ENCODE data around the gene EIF4E3.

Gene EIF4E3

DNA sequence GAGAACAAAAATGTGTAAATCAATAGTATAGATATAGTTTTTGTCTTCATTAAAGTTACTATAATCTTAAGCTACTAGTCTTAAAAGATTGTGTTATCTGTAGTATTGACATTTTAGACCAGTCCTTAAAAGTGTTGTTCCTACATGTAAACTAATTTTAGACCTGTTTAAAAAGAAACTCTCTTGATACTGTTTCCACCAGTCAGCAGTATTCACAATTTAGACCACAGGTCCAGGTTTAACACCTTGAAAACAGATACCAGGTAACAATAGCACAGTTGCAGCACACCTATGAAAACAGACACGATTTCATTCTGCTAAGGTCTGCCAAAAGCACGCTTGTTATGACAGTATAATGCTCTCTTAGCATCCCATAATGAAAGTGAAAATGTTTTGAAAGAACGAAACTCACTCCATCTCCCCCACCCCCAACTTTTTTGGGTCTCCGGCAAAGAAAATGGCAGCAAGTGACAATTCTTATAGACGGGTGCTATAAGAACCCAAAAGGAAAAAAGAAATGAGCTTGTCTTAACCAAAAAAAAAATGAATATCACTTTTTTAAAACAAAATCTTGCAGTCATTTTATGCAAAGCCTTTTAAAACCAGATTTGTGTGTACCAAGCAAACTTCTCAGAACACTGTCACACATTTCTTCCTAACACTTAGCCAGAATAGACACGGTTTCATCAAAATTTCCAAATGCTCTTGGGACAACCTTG, 1.6 kb downstream of the EIF4E3 start:
- DNase-seq (ENCODE audit: low read depth in 2 of 2) = no peak

DNA sequence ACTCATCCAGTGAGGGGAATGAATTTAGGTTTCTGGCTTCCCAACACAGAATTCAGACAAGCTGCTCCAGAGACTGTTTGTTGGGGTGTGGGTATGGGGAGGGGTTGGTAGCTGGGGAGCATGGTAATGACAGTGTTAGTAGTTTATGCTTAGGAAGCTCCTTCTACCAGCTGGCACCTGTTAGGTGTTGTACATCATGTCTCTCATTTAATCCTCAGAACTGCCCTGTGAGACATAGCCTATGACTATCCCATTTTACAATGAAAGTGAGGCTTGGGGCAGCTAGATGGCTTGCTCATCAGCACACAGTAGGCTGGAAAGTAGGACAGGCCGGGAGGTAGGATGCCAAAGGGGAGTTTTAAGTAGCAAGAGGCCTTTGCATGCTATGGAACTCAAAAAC, 2.5 kb downstream of the EIF4E3 start:
- DNase-seq (ENCODE audit: low read depth in 2 of 2) = no peak

DNA sequence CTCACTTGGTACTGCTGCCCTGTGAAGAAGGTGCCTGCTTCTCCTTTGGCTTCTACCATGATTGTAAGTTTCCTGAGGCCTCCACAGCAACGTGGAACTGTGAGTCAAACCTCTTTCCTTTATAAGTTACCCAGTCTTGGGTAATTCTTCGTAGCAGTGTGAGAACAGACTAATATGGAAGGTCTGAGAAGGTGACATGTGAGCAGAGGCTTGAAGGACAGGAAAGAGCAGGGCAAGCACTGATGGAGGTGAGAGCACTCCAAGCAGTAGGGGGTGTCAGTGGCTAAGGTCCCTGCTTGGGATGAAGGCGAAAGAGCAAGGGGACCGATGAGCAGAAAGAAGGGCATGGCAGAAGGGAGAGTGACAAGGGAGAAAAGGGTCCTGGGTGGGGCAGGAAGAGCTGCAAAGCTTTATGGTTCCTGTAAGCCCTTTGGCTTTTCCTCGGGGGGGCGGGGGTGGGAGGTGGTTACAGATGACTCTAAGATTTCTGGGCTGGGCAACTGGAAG, 3.5 kb downstream of the EIF4E3 start:
- no peak for DNase-seq (ENCODE audit: low read depth in 2 of 2)

DNA sequence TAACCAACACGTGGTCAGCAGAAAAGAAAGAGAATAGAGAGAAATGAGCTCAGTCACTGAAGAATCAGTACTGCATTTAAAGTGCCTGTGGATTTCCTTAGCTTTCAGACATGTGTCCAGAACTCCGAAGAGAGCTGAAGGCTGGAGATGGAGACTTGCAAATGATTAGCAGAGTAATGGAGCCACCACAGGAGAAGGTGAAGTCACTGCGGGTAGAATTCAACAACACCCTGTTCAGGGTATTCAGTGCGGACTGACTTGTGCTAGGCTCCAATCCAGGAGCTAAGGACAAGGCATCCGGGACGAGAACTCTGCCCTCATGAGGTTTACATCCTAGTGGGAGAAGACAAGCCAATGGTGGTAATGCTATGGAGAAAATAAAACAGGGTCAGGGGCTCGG, 4.2 kb downstream of the EIF4E3 start:
- DNase-seq (ENCODE audit: low read depth in 2 of 2) = no peak

DNA sequence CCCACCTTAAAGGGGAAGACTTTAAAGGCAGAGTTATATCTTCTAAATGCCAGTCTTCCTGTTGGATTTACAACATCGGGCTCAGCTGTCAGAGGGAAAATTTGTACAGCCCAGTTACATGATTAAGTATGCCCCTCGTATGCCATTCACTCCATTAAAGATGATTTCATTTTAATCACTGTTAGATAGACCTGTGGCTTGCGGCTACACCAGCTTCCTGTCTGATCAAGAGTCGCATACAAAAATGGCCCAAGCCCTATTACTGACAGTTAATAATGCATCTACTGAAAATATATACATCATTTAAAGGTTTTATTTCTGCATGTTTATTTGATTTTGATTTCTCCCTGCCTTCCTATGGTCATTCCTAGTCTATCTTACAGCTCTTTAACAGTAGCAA, 7.1 kb downstream of the EIF4E3 start:
- DNase-seq (ENCODE audit: low read depth in 2 of 2) = no peak

DNA sequence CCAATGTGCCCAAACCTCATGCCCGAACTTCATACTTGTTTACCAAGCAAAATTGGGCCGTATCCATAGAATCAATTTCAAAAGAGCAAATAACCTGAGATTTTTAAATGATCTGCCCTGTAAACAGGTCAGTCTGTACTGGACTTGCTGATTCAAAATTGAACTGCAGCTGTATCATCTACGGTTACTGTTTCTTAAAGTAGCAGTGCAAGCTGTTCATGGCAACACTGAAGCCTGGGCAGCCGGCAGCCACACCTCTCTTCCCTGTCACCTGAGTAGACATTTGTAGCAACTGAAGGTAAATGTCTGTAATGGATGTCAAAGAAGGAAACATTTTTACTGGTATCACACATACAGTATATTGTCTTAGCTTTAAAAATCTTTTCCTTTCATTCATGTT, 10.6 kb downstream of the EIF4E3 start:
- no peak for DNase-seq (ENCODE audit: low read depth in 2 of 2)

DNA sequence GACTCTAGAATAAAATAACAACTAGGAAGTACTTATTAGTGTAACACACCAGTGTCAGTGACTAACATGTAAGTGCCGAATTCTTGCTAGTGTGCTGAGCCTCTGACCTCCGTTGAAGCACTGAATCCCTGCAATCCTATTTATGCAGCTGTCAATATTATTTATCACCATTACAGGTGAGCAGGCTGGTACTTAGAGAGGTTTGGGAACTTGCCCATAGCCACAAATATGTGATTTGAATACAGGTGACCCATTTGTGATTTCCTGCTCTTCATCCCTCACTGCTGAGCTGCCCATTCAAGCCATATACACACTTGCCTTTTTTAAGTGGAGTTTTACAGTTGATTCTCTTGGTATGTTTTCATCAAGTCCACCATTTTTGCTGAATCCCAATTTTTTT, 12.2 kb downstream of the EIF4E3 start:
- no peak for DNase-seq (ENCODE audit: low read depth in 2 of 2)

DNA sequence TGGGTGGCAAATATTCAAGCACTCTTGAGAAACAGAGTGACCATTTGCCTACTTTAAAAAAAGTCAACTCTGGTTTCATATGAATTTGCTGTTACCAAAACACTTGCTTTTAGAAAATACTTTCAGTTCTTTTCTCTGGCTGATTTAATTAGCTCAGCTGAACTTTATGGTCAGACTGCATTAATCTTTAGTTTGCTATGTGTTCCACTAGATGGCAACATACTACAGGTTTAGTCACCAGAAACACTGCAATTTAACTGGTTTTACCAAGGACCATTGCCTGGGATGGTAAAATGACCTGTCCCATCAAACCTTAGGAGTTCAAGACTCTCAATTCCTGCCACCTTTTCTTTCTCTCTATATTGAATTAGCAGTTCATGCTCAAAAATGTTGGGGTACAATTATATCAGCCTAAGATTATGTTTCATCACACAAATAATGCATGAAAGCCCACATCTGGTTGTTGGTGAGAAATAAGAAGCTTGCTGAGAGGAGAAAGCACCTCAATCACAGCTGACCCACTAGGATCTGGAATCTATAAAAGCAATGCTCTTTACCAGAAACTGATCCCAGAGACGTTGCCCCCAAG, 14.2 kb downstream of the EIF4E3 start:
- no peak for DNase-seq (ENCODE audit: low read depth in 2 of 2)

DNA sequence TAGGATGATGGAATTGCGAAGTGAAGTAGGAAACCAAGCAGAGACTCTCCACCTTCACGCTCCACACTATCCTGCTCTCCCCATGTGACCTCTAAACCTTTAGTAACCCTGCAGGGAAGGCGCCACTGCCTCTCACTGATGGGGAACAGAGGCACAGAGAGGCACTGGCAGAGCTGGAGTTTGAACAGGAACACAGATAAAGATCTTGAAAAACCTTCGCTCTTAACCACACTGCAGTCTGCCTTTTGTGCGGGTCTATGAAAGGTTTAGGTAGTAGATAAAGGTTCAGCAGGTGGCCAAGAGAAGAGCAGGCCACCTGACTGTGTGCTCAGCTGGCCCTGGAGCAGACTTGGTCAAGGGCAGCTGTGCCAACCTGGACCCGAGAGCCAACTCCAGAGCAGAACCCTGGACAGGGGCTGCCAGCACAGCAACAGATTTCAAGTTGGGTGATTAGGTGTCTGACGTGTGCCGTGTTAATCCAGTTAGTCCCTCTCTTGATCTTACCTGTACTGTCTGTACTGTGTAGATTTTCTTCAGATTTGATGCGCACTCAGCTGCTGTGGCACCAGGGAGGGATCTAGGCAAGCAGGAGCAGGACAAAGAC, 15.2 kb downstream of the EIF4E3 start:
- DNase-seq (ENCODE audit: low read depth in 2 of 2) = no peak

DNA sequence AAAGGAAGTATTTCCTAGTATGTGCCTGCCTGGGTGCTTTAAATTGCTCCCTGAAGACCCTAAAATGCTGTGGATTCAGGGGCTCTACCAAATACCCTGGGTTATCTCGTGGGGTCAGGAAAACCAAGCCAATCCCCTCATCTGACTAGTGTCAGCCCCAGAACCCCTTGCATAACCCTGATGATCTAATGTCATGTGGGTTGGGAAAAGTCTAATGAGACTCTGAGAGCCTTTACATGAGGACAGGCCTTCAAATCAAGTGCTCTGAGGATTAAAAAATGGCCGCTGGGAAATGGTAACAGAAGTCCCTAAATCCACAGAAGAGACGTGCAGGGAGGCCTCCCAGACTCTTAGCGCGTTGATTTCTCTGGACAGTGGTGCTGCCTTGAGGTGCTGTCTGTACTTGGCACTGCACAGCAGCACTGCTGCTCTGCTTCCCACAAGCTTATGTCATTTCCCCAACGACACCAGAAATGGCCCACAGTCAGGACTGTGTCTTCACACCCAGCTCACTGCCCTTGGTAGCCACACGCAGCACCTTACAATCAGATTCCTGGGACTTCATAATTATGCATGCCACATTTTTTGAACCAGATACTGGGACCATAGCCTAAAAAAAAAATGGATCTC, 16.6 kb downstream of the EIF4E3 start:
- DNase-seq (ENCODE audit: low read depth in 2 of 2) = no peak

DNA sequence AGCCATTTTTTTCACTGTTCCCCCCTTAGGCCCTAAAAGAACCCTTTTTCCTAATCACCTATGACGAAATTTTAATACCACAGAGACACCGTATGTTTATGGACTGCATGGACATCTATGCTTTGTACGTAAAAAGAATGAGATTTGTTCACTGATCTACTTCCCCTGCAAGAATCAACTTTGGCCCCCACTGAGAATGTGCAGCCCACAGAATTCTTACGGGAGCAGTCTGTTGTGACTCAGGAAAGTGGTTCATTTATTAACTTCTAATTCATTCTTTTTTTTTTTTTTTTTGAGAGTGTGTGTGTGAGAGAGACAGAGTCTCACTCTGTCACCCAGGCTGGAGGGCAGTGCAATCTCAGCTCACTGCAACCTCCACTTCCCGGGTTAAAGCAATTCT, 17.6 kb downstream of the EIF4E3 start:
- DNase-seq (ENCODE audit: low read depth in 2 of 2) = no peak

DNA sequence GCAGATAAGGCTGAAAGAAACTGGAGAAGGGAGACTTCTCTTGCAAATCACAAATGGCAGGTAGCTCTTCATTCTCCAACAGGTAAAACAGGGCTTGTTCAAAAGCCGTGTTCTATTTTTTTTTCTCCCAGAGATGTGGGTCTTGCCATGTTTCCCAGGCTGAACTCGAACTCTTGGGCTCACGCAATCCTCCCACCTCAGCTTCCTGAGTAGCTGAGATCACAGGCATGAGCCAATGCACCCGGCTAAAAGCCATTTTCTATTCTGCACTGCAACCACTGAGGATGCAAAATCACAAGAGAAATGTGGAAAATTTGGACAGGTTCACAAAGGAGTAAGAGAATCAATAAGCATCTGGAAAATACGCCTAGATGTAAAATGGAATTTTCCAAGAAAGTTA, 19.5 kb downstream of the EIF4E3 start:
- DNase-seq (ENCODE audit: low read depth in 2 of 2) = no peak

DNA sequence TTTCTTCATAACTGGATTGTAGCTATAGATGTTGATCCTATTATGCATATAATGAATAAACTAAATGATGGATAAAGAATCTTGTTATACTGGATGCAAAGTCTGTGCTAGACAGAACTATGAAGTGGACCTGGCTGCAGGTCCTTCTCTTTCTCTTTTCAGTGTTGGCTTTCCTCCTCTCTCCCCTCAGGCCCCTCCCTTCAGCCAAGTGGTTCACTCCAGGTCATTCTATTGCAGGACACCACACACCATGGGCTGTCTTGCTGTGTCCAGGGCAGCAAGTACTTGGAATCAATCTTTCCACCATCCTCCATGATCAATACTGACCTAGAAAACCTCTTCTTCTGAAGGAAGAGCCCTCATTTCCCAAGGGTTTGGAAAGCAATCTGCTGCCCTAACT, 20.3 kb downstream of the EIF4E3 start:
- no peak for DNase-seq (ENCODE audit: low read depth in 2 of 2)

DNA sequence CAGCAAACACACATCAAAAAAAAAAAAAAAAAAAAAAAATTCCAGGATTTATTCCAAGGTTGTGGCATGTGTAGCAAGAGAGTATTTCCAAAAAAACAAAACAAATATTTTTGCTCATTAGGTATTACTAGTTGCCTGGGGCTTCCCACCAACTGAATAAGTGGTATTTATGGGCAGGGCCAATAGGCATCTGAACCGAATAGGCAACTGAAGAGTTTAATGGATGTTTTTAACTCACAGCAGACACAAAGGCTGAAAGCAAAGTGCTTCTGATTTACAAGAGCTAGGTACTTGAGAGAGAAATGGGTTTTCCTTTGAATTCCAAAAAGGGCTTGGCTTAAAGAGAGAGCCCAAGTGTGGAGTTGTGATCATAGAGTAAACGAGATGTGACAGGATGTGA, 21.4 kb downstream of the EIF4E3 start:
- no peak for DNase-seq (ENCODE audit: low read depth in 2 of 2)

DNA sequence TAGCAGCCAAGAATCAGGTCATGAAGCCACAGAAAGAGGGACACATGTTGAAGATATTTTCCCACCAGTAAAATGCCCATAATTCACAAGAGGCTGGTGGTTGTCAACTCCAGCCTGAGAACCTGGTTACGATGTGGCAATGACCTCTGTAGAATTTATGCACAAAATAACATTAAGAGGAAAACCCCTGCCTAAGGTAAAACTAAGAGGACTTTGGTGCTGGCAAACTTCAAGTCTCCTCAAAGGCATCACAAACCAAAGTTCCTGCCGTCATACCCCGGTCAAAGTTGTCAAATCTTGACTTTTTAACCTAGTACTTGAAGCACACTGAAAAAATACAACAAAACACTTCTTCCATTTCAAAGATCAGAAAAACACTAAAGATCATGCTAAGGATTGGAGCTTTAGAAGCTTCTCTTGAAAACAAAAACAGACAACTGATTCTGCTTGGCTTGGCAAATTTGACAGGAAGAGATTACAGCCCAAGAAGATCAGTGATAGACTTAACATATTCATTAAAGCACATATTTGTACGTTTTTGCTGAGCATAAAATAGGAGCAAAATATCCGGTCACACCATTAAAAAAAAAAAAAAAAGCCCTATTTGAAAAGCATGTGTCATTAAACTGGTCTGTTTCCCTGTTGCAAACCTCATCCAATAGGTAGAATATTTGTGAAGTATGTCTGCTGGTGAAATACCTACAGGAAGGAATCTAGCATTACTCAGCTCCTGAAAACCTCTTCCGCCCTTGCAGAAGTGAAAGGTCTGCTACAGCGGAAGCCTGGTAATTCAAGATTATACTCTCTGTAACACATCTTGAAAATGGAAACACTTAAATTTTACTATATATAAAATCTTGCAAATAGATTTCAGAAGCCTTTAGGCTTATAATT, 22.8 kb downstream of the EIF4E3 start:
- no peak for DNase-seq (ENCODE audit: low read depth in 2 of 2)

DNA sequence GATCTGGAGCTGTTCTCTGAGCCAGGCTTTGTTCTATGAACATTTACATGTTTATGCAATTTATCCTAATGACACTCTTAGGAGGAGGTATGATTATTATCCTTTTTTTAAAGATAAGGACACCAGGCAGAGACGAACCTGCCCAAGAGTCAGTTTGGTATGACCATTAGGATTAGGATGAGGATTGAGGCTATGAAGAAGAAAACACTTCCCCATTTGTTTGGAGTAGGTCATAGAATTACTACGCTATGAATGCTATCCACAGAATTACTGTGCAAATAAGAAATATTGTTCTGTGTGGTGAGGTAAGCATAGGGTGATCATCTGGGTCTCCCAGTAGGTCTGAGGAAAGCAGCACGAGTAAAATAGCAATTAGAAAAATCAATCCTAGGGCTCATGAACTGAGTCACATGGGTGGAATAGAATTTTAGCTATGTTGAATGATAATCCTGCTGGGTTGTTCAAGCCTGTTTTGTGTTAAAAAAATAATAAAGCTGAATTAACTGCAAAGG, 23.9 kb downstream of the EIF4E3 start:
- DNase-seq (ENCODE audit: low read depth in 2 of 2) = no peak

DNA sequence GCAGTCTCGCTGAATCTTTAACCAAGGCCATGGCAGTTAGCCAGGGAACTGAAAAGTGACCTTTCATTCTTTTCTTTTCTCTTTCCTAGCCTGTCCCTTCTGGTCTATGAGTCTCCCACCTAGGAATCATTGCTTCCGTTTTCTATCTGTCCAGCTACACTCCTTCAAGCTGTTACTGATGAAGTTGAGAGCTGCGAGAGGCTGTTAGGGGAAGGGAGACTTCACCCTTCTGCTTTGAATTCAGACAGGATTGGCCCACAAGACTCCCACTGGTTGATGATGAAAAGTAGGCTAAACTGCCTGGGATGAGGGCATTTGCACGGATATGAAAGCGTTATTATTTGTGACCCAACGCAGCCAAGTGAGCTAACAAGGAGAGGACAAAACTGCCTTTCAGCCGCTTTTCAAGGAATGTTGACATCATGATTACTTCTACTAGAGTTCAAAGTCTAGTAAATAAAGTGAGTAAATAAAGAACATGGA, 30.2 kb downstream of the EIF4E3 start:
- DNase-seq (ENCODE audit: low read depth in 2 of 2) = no peak

DNA sequence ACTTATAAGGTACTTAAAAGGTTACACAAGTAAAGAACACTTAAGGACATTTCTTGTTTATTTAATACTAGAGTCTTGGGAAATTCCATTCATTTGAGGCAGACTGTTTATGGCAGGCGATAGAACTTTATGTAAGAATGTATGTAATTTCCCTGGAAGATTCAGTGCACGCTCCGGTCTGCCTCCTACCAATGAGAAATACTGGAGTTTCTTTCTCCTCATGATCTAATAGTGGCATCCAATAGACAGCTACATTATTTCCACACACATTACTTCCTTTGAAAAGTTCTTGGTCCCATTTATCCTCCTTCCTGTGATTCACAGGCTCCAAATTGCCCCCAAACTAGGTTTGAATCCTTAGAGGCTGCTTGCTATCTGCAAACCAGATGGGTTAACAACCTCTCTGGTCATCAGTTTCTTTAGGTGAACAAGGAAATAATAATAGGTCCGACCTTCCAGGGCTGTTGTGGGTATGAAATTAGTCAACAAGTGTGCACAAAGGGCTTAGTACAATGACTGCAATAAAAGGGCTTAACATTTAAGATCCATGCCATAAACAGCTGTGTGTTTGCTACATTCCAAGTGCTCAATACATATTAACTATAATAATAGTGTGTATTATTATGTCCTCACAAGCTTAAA, 30.7 kb downstream of the EIF4E3 start:
- no peak for DNase-seq (ENCODE audit: low read depth in 2 of 2)

DNA sequence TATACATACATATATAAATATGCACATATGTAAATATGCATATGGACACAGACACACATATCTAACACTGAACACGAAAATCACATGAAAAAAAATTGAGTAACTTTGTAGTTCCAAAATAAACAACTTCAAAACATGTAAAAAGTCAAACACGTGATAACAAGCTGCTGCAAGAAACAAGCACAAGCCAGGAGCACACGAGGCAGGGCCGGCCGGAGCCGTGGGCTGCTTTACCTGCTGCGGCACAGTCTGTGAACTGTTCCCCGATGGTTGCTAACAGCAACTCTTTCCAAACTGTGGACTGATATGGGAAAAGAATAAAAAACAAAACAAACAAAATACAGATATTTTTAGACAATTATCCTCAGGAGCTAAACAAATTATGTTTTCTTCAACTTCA, 31.6 kb downstream of the EIF4E3 start:
- no peak for DNase-seq (ENCODE audit: low read depth in 2 of 2)

DNA sequence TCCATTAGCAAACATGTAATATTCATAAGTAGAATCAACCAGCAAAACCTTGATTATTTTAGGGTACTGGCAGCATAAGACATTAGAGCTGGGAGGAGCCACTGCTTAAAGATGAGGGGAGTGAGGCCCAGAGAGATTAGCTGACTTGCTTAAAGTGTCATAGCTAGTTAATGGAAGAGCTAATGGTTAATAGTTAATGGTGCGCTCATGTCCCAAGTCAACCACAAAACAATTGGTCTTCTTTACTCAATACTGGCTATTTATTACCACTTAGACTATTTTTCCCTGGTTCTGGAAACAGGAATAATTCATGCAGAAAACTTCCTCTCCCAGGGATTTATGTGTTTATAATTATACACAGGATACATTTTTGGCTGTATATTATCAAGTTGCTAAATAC, 33.1 kb downstream of the EIF4E3 start:
- DNase-seq (ENCODE audit: low read depth in 2 of 2) = no peak

DNA sequence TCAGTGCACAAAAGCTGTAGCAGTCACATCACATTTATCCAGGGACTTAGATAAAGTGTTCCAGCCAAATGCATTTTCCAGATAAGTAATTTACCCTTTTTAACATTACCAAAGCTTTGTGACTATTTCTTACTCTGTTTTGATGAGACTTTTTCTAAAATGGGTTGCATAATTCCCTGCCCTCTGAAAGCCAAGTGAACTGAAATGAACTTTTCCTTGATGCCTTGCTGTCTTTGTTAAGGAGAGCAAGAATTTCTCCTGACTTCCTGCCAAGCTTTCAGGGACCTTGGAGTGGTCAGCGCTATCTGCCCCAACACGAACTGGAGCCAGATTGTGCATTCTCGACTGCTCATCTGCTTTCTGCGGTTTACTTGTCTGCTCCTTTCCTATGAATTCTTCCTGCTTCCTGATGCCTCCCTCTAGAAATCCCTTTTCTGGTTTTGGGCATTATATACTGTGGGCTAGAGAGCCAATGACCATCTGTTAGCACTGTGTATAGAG, 34.8 kb downstream of the EIF4E3 start:
- DNase-seq (ENCODE audit: low read depth in 2 of 2) = no peak

All from stimulated activated CD8-positive, alpha-beta memory T cell treated with anti-CD3 and anti-CD28 coated beads, Interleukin-2, amount 100 ng/mL, for 48 hours (primary cell).